Ovary (tissue), 9 donors: Measurements from ENCODE around the gene SCAMP2. TPM values are rescaled to one million over a fixed set of nuclear protein-coding genes. Genes with fewer than 3 reads are reported as not detected.

Experiments used
- DNase-seq, 5 donors: peaks; one replicate each; pipeline ENCODE4 v3.0.0-alpha.2; 2019 to 2020
- H3K27ac ChIP-seq, 2 donors: fragments of 200-600 bp; one replicate each; pipeline versions ENCODE4 v1.5.1 to v1.8.0; 2019 to 2022
- H3K27me3 ChIP-seq: fragments of 200-600 bp; one replicate; pipeline ENCODE4 v1.8.0; 2022
- H3K36me3 ChIP-seq: fragments of 200-600 bp; sonication (generic); one replicate; pipeline ENCODE4 v1.5.1; 2019
- H3K4me1 ChIP-seq: one replicate; pipeline ENCODE4 v1.8.1; 2013; ENCODE audit warnings: mild to moderate bottlenecking, moderate library complexity; ENCODE audit not compliant: insufficient read depth
- H3K4me3 ChIP-seq: fragments of 200-600 bp; sonication (generic); one replicate; pipeline ENCODE4 v1.5.1; 2017
- H3K9me3 ChIP-seq, 2 donors: fragments of 200-600 bp in 1 of 2; sonication (generic) in 1 of 2; one replicate each; pipeline versions ENCODE4 v1.5.1 to v1.8.1; 2013 to 2019; ENCODE audit warnings: mild to moderate bottlenecking in 1 of 2, moderate library complexity in 1 of 2
- EP300 ChIP-seq: sonication (generic); formaldehyde crosslinking; IDR thresholded peaks from one replicate; pipeline ENCODE4 v1.6.1; 2017; ENCODE audit warnings: antibody characterized with exemption
- POLR2A ChIP-seq: fragments of 450-650 bp; IDR thresholded peaks from one replicate; pipeline ENCODE4 v1.6.1; 2017; ENCODE audit warnings: antibody characterized with exemption, mild to moderate bottlenecking, moderate library complexity
- WGBS, 3 donors: extraction: QIAGEN DNeasy Blood & Tissue Kit in 1 of 3; methylation state at CpG; one replicate each; pipeline versions ENCODE4 v1.1.5 to v1.1.7; 2013 to 2017; 5-methylcytosine and 5-hydroxymethylcytosine counted together
- intact Hi-C, 4 donors: fragments of 100-400 bp; cut with DNase I; formaldehyde crosslinking; loops; one replicate each; pipeline versions ENCODE4 v1.11.0 to v1.15.1; 2022 to 2023
- polyA plus RNA-seq, 2 donors: library from polyadenylated mRNA; stranded (reverse); fragments of 200-250 nt in 1 of 2; fragments of 350-450 nt in 1 of 2; fragmentation: Illumina TruSeq in 1 of 2; extraction: RNeasy Lipid Tissue Mini Kit (QIAGEN cat#74804) in 1 of 2; gene quantifications; one replicate each; pipeline ENCODE4 v1.2.3, GENCODE V29; 2013 to 2014
- total RNA-seq, 7 donors: library from RNA; depleted of rRNA in 2 of 7; stranded (reverse); fragments of >200 nt in 2 of 7; fragmentation: NEBNext Ultra II Directional in 3 of 7; extraction: Animal tissue kit (Norgen Biotek cat#: 25700) in 3 of 7; gene quantifications; one replicate each; pipeline versions ENCODE4 v1.1.0 to v1.2.4, GENCODE V29; 2016 to 2023
- TF ChIP-seq, protein P1 (sequence below), 3 donors: fragments of 450-650 bp in 2 of 3; fragments of 200-600 bp in 1 of 3; IDR thresholded peaks; one replicate each; pipeline versions ENCODE4 v1.5.1 to v1.8.0; 2016 to 2022; ENCODE audit warnings: antibody characterized with exemption in 3 of 3, mild to moderate bottlenecking in 1 of 3
- donor health status: DM: no; HTN: no; CAD: no; lungs with moderate emphysema.
- donor health status: DM: no; HTN: no; CAD: no.
- donor health status: Bipolar disorder and iron deficiency.
- donor health status: DM: yes; HTN: yes; CAD: no.
- donor health status: DM: no; HTN: no; CAD: no.
- donor health status: DM: yes; HTN: yes; CAD: no.

The SCAMP2 gene
- total and polyA plus RNA-seq, 9 donors, result 22.9 to 65.5 (median 53.1) TPM

- no peak for DNase-seq
- intact Hi-C loops, result loop anchor here in 2 of 4 donors (5.0 to 10.0 kb wide), 3 partner anchors 43 to 122 kb away; partner anchors contain the start of genes CSK (in 1 of the 2) and ULK3 (in 1 of the 2)
- H3K9me3 ChIP-seq, result no peaks in the 10 kb centered on the region
- TF ChIP-seq EP300 (no peak), POLR2A (no peak)
- TF ChIP-seq, protein P1, sequence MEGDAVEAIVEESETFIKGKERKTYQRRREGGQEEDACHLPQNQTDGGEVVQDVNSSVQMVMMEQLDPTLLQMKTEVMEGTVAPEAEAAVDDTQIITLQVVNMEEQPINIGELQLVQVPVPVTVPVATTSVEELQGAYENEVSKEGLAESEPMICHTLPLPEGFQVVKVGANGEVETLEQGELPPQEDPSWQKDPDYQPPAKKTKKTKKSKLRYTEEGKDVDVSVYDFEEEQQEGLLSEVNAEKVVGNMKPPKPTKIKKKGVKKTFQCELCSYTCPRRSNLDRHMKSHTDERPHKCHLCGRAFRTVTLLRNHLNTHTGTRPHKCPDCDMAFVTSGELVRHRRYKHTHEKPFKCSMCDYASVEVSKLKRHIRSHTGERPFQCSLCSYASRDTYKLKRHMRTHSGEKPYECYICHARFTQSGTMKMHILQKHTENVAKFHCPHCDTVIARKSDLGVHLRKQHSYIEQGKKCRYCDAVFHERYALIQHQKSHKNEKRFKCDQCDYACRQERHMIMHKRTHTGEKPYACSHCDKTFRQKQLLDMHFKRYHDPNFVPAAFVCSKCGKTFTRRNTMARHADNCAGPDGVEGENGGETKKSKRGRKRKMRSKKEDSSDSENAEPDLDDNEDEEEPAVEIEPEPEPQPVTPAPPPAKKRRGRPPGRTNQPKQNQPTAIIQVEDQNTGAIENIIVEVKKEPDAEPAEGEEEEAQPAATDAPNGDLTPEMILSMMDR (IDR thresholded peaks at IDR 0.05), result no peak
- 77 to 86% (median 81%) methylated on average over 7 of the region's 7 CpGs for WGBS, 3 donors
- H3K4me1 ChIP-seq, result peaks cover 5% of the 10 kb centered on the region
- no peak overlapping the region for H3K27ac ChIP-seq
- H3K27me3 ChIP-seq, result no peaks in the 10 kb centered on the region
- H3K4me3 ChIP-seq, result no peak overlapping the region
- H3K36me3 ChIP-seq, result no peaks in the 10 kb centered on the region
Observed at GRCh38 chr15:74904190-74904805, 31.1 kb upstream of the SCAMP2 start.

DNA sequence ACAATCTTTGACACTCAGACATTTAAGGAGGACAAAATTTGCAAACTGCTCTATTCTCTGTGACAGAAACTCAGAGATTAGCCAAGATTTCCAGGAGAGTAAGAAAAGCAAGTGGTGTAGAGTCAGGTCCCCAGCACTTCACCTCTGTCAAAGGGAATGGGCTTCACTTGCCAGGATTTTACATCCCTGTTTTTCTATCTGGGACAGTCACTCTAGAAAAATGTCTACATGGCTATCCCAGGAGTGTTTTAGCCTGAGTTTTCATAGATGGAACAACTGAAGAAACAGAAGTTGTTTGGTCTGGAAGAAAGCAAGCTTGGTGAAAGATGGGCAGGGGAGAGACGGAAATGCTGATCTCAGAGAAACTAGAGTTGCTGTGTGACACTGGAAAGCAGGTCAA lies 30.5 kb upstream of the SCAMP2 start:
- no peak overlapping the region for H3K27ac ChIP-seq
- WGBS, 3 donors, result 81 to 91% (median 90%) methylated on average over 1 of the region's 1 CpG
- TF ChIP-seq, protein P1 (IDR thresholded peaks at IDR 0.05), result no peak
- TF ChIP-seq EP300 (no peak), POLR2A (no peak)
- H3K4me1 ChIP-seq, result peaks cover 5% of the 10 kb centered on the region
- H3K4me3 ChIP-seq, result no peak overlapping the region
- no peak for DNase-seq
- H3K36me3 ChIP-seq, result no peaks in the 10 kb centered on the region
- no peaks in the 10 kb centered on the region for H3K27me3 ChIP-seq
- no peaks in the 10 kb centered on the region for H3K9me3 ChIP-seq
- intact Hi-C loops, result loop anchor here in 2 of 4 donors (5.0 to 10.0 kb wide), 3 partner anchors 44 to 121 kb away; partner anchors contain the start of genes CSK (in 1 of the 2) and ULK3 (in 1 of the 2)

- Histone ChIP-seq H3K4me1 (peaks cover 5% of the 10 kb centered on the region), H3K27me3 (no peaks in the 10 kb centered on the region), H3K36me3 (no peaks in the 10 kb centered on the region), H3K4me3 (no peak overlapping the region), H3K27ac (no peak overlapping the region), H3K9me3 (no peaks in the 10 kb centered on the region)
- intact Hi-C loops, result loop anchor here in 2 of 4 donors (5.0 to 10.0 kb wide), 3 partner anchors 45 to 120 kb away; partner anchors contain the start of genes CSK (in 1 of the 2) and ULK3 (in 1 of the 2)
- TF ChIP-seq EP300, result no peak
- no peak for TF ChIP-seq POLR2A
- TF ChIP-seq, protein P1 (IDR thresholded peaks at IDR 0.05), result no peak
- WGBS, 3 donors, result 83 to 92% (median 89%) methylated on average over 4 of the region's 4 CpGs
- no peak for DNase-seq
Observed at GRCh38 chr15:74902295-74903075, 29.3 kb upstream of the SCAMP2 start.

DNA sequence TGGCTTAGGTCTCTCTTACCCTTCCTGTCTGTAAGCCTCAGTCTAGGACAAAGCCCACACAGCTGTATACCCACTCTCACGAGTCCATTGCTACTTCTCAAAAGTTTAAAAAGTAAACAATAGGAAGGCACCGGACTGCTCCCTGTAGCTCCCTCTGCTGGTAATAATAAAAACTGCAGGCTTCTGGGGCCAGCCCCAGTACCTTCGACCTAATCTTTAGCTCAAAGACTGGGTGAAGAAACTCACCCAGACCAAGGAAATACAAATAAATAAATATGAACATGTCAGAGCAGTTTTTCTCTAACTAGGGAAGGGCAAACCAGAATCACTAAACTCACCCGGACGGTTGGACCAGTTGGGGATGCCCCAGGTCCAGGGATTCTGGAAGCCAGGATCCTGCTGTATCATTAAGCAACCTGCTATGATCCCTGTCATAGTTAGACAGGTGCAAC lies 28.5 kb upstream of the SCAMP2 start:
- Histone ChIP-seq H3K27me3 (no peaks in the 10 kb centered on the region), H3K4me3 (no peak overlapping the region), H3K4me1 (peaks cover 5% of the 10 kb centered on the region), H3K9me3 (no peaks in the 10 kb centered on the region), H3K36me3 (no peaks in the 10 kb centered on the region), H3K27ac (no peak overlapping the region)
- intact Hi-C loops, result loop anchor here in 3 of 4 donors (2.0 to 10.0 kb wide), 4 partner anchors 46 to 119 kb away; partner anchors contain the start of genes CSK (in 1 of the 3) and ULK3 (in 1 of the 3)
- WGBS, 3 donors, result 14 to 21% (median 18%) methylated on average over 5 of the region's 5 CpGs
- TF ChIP-seq POLR2A (no peak), EP300 (no peak)
- TF ChIP-seq, protein P1 (IDR thresholded peaks at IDR 0.05), result peak; percentile 66 to 88 (median 72)
- DNase-seq, result peak; percentile 22 to 69 (median 60)
